CD14-positive monocyte (primary cell): ENCODE data around the gene PLK3. TPM values are rescaled to one million over a fixed set of nuclear protein-coding genes. Genes with fewer than 3 reads are reported as not detected.

Experiments used
- DNase-seq, 3 donors: peaks; one replicate each; pipeline ENCODE4 v3.0.0-alpha.2; 2011 to 2022
- H2AFZ ChIP-seq: 2 replicates; pipeline ENCODE4 v1.6.0; 2012; ENCODE audit warnings: mild to moderate bottlenecking, low read depth, low read length, inconsistent platforms; ENCODE audit not compliant: insufficient read depth, poor library complexity, severe bottlenecking
- H3K27ac ChIP-seq, 2 donors: 1 replicate in 1 of 2; 2 replicates in 1 of 2; pipeline ENCODE4 v1.5.1; 2012 to 2013; ENCODE audit warnings: low read length in 2 of 2, control low read depth in 1 of 2, inconsistent platforms in 1 of 2, low read depth in 1 of 2, mild to moderate bottlenecking in 1 of 2
- H3K27me3 ChIP-seq, 2 donors: one replicate each; pipeline versions ENCODE4 v1.6.0 to v1.6.1; 2011 to 2013; ENCODE audit warnings: low read length in 2 of 2; ENCODE audit not compliant: control insufficient read depth in 2 of 2, insufficient read depth in 2 of 2
- H3K36me3 ChIP-seq, 2 donors: replicated peaks in 1 of 2; 1 replicate in 1 of 2; 2 replicates in 1 of 2; pipeline versions ENCODE4 v1.5.1 to v1.6.1; 2012 to 2013; ENCODE audit warnings: low read length in 2 of 2, control low read depth in 1 of 2, inconsistent platforms in 1 of 2, mild to moderate bottlenecking in 1 of 2; ENCODE audit not compliant: insufficient read depth in 2 of 2, control insufficient read depth in 1 of 2
- H3K4me1 ChIP-seq, 2 donors: 1 replicate in 1 of 2; 2 replicates in 1 of 2; pipeline versions ENCODE4 v1.5.1 to v1.6.1; 2012 to 2013; ENCODE audit warnings: low read length in 2 of 2, control low read depth in 1 of 2, inconsistent platforms in 1 of 2, mild to moderate bottlenecking in 1 of 2, moderate library complexity in 1 of 2; ENCODE audit not compliant: insufficient read depth in 2 of 2, control insufficient read depth in 1 of 2
- H3K4me2 ChIP-seq: replicated peaks from 2 replicates; pipeline ENCODE3; 2012; ENCODE audit warnings: low read length, moderate library complexity, mild to moderate bottlenecking; ENCODE audit not compliant: poor library complexity, severe bottlenecking; ENCODE audit errors: extremely low read depth
- H3K4me3 ChIP-seq, 3 experiments: fragments of 200-600 bp in 1 of 3; sonication (generic) in 1 of 3; replicated peaks in 1 of 3; 1 replicate in 2 of 3; 2 replicates in 1 of 3; pipeline ENCODE4 v1.5.1; 2011 to 2013; ENCODE audit warnings: low read length in 3 of 3, mild to moderate bottlenecking in 3 of 3, control low read depth in 2 of 3, low read depth in 2 of 3, inconsistent platforms in 1 of 3, moderate library complexity in 1 of 3
- H3K79me2 ChIP-seq: 2 replicates; pipeline ENCODE4 v1.6.0; 2012; ENCODE audit warnings: mild to moderate bottlenecking, control low read depth, inconsistent platforms, low read length, moderate library complexity; ENCODE audit not compliant: insufficient read depth
- H3K9ac ChIP-seq: 2 replicates; pipeline ENCODE4 v1.6.0; 2017; ENCODE audit warnings: low read length, mild to moderate bottlenecking; ENCODE audit not compliant: insufficient read depth, poor library complexity, severe bottlenecking
- H3K9me3 ChIP-seq, 2 donors: replicated peaks in 1 of 2; 1 replicate in 1 of 2; 2 replicates in 1 of 2; pipeline versions ENCODE4 v1.5.1 to v1.6.1; 2012 to 2013; ENCODE audit warnings: low read length in 2 of 2, control low read depth in 1 of 2; ENCODE audit not compliant: control insufficient read depth in 1 of 2, insufficient read depth in 1 of 2
- H4K20me1 ChIP-seq: 2 replicates; pipeline ENCODE4 v1.6.0; 2012; ENCODE audit warnings: mild to moderate bottlenecking, low read length, control low read depth, moderate library complexity; ENCODE audit not compliant: insufficient read depth
- H3K27ac Mint-ChIP-seq, 7 donors: one replicate each; pipeline ENCODE4 v1.8.0; 2020; ENCODE audit warnings: mild to moderate bottlenecking in 7 of 7, mixed read lengths in 7 of 7, moderate library complexity in 6 of 7, inconsistent platforms in 2 of 7
- H3K27me3 Mint-ChIP-seq, 3 donors: one replicate each; pipeline ENCODE4 v1.8.0; 2021 to 2022; ENCODE audit warnings: low read depth in 3 of 3, mild to moderate bottlenecking in 3 of 3, mixed read lengths in 3 of 3, moderate library complexity in 3 of 3, inconsistent platforms in 1 of 3
- H3K36me3 Mint-ChIP-seq, 2 donors: one replicate each; pipeline ENCODE4 v1.8.0; 2020; ENCODE audit warnings: mixed read lengths in 2 of 2, inconsistent platforms in 1 of 2, mild to moderate bottlenecking in 1 of 2
- H3K4me1 Mint-ChIP-seq: one replicate; pipeline ENCODE4 v1.8.0; 2020; ENCODE audit warnings: mild to moderate bottlenecking, mixed read lengths
- H3K4me3 Mint-ChIP-seq, 2 donors: one replicate each; pipeline ENCODE4 v1.8.0; 2020; ENCODE audit warnings: mild to moderate bottlenecking in 2 of 2, mixed read lengths in 2 of 2, moderate library complexity in 1 of 2
- H3K9me3 Mint-ChIP-seq, 7 donors: one replicate each; pipeline ENCODE4 v1.8.0; 2020 to 2022; ENCODE audit warnings: mixed read lengths in 7 of 7, mild to moderate bottlenecking in 6 of 7, moderate library complexity in 6 of 7, inconsistent platforms in 2 of 7
- WGBS: methylation state at CpG from one replicate; pipeline ENCODE4 v1.1.5; 2013; ENCODE audit warnings: missing lambda C conversion rate; ENCODE audit not compliant: insufficient coverage; 5-methylcytosine and 5-hydroxymethylcytosine counted together
- intact Hi-C, 2 donors: fragments of 100-400 bp; cut with micrococcal nuclease; formaldehyde crosslinking; loops; one replicate each; pipeline versions ENCODE4 v1.15.0 to v1.15.1; 2023
- polyA plus RNA-seq, 3 donors: library from polyadenylated mRNA; depleted of rRNA in 1 of 3; unstranded in 2 of 3; stranded (reverse) in 1 of 3; fragments of 300-500 nt in 2 of 3; fragments of >200 nt in 1 of 3; fragmentation: Illumina TruSeq in 2 of 3; gene quantifications; 1 replicate in 2 of 3; 2 replicates in 1 of 3; pipeline ENCODE4 v1.2.3, GENCODE V29; 2012 to 2021
- TF ChIP-seq, protein P1 (sequence below): fragments of 200-600 bp; IDR thresholded peaks from one replicate; pipeline ENCODE4 v1.8.0; 2022; ENCODE audit warnings: antibody characterized with exemption, mild to moderate bottlenecking

PLK3 gene
- polyA plus RNA-seq, 3 donors: 15.8 to 285 (median 28.1) TPM

DNA sequence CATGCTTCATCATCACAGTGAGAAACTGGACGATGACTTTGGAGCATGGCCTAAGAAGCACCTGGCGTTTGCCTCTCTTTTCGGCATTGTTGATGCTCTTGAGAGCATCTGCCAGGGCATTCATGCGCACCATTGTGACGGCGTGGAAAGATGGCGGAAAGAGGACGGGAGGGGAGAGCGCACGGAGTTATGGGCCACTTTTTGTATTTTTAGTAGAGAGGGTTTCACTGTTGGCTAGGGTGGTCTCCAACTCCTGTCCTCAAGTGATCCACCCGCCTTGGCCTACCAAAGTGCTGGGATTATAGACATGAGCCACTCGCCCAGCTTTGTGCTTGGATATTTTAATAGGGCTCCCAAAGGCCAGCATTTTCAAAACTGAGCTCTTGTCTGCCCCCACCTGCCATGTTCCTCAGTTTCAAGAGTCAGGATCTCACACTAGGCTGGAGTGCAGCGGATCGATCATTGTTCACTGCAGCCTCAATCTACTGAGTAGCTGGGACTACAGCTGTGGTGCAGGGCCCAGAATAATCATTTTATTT lies 19.5 kb upstream of the PLK3 start:
- WGBS: 95% methylated on average over 11 of the region's 14 CpGs
- Mint-ChIP-seq H3K4me1 (peaks cover 48% of the 10 kb centered on the region), H3K27me3 (peaks cover 7 to 13% (median 9%) of the 10 kb centered on the region in 3 donors), H3K36me3 (peaks cover 52 to 57% of the 10 kb centered on the region in 2 donors), H3K9me3 (no peaks in the 10 kb centered on the region), H3K27ac (no peak overlapping the region), H3K4me3 (no peak overlapping the region)
- intact Hi-C loops: loop anchor here in 1 of 2 donors (10.0 kb wide), 1 partner anchor 234 kb away; the partner anchor contains the start of genes HECTD3 and UROD
- Histone ChIP-seq H3K9me3 (no peaks in the 10 kb centered on the region), H3K4me1 (peaks cover 27 to 36% of the 10 kb centered on the region in 2 donors), H3K4me2 (no peak overlapping the region), H3K4me3 (no peak overlapping the region), H2AFZ (no peak overlapping the region), H3K79me2 (peaks cover 31% of the 10 kb centered on the region), H3K27me3 (no peaks in the 10 kb centered on the region), H3K27ac (no peak overlapping the region), H4K20me1 (peaks cover 45% of the 10 kb centered on the region), H3K36me3 (peaks cover 32 to 54% of the 10 kb centered on the region in 2 donors), H3K9ac (no peak overlapping the region)
- TF ChIP-seq, protein P1, sequence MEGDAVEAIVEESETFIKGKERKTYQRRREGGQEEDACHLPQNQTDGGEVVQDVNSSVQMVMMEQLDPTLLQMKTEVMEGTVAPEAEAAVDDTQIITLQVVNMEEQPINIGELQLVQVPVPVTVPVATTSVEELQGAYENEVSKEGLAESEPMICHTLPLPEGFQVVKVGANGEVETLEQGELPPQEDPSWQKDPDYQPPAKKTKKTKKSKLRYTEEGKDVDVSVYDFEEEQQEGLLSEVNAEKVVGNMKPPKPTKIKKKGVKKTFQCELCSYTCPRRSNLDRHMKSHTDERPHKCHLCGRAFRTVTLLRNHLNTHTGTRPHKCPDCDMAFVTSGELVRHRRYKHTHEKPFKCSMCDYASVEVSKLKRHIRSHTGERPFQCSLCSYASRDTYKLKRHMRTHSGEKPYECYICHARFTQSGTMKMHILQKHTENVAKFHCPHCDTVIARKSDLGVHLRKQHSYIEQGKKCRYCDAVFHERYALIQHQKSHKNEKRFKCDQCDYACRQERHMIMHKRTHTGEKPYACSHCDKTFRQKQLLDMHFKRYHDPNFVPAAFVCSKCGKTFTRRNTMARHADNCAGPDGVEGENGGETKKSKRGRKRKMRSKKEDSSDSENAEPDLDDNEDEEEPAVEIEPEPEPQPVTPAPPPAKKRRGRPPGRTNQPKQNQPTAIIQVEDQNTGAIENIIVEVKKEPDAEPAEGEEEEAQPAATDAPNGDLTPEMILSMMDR: no peak
- no peak for DNase-seq

- Histone ChIP-seq H3K4me2 (peak overlapping the region; percentile 74), H3K27me3 (peaks cover 0 to 3% of the 10 kb centered on the region in 2 donors), H3K4me1 (peaks cover 23 to 24% of the 10 kb centered on the region in 2 donors), H2AFZ (peak overlapping the region; percentile 73), H4K20me1 (peaks cover 16% of the 10 kb centered on the region), H3K27ac (no peak overlapping the region), H3K36me3 (peaks cover 12 to 32% of the 10 kb centered on the region in 2 donors), H3K79me2 (peaks cover under 1% of the 10 kb centered on the region), H3K4me3 (peak overlapping the region; percentile 19 to 65 (median 20)), H3K9ac (peak overlapping the region; percentile 53), H3K9me3 (no peaks in the 10 kb centered on the region)
- DNase-seq: no peak
- peaks cover 0 to 2% (median 0%) of the 10 kb centered on the region in 7 donors for H3K9me3 Mint-ChIP-seq
- peaks cover 7 to 15% (median 12%) of the 10 kb centered on the region in 3 donors for H3K27me3 Mint-ChIP-seq
- TF ChIP-seq, protein P1: no peak
- peaks cover 34 to 36% of the 10 kb centered on the region in 2 donors for H3K36me3 Mint-ChIP-seq
- intact Hi-C loops: loop anchor here in 1 of 2 donors (10.0 kb wide), 1 partner anchor 231 kb away; the partner anchor contains the start of genes HECTD3 and UROD
- 60% methylated on average over 4 of the region's 8 CpGs for WGBS
- H3K4me3 Mint-ChIP-seq: peak overlapping the region; percentile 55 to 75
- H3K4me1 Mint-ChIP-seq: peaks cover 28% of the 10 kb centered on the region
- no peak overlapping the region for H3K27ac Mint-ChIP-seq
Measured at GRCh38 chr1:44783697-44784093, 16.5 kb upstream of the PLK3 start.
